Tongue (tissue), 2 donors: ENCODE measurements around the gene PTPRQ. TPM values are rescaled to one million over a fixed set of nuclear protein-coding genes. Genes with fewer than 3 reads are reported as not detected.
"Not testable (repeated sequence)": the region's sequence is repeated elsewhere in the genome, so short reads cannot be mapped to it uniquely, and the experiment has no call there.

Experiments
- DNase-seq: peaks from one replicate; pipeline ENCODE4 v3.0.0-alpha.2; 2015
- total RNA-seq: library from RNA; depleted of rRNA; stranded (reverse); fragments of >200 nt; gene quantifications from one replicate; pipeline ENCODE4 v1.2.3, GENCODE V29; 2014

Gene PTPRQ
- total RNA-seq, 1 donor from 2014 or later: 0.21 TPM

DNA sequence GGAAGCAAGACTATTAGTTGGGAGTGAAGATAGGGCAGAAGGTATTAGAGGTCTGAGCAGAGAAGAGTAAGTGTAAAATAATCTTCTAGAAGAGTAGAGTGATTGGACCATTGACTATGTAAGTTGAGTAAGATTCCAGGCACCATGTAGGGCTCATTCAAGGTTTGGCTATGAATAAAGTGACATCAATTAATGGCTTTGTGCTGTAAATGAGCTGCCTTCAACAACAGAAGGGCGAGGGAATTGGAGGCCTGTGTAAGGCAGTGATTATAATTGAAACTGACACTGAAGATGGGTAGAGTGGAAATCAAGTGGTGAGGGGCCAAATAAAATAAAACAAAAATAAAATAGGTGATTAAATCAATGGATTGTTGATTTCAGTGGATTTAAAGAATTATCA, 26.4 kb downstream of the PTPRQ start:
- no peak for DNase-seq

DNA sequence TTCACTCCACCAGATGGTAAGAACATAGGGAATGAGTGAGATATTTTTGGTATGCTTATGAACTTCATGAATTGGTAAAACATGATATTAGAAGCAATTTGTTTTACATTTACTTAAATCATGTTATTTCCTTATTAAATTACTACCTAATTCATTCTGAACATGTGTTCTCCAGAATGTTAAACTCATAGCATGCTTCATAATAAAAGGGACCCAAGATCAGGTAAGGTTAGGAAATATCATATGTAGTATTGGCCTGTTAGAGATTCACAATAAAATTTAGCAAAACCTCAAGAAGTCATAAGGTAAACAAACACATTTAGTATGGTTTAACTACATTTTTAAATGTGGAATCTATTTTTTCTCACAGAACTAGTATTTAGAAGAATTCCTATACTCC, 28.2 kb downstream of the PTPRQ start:
- no peak for DNase-seq

DNA sequence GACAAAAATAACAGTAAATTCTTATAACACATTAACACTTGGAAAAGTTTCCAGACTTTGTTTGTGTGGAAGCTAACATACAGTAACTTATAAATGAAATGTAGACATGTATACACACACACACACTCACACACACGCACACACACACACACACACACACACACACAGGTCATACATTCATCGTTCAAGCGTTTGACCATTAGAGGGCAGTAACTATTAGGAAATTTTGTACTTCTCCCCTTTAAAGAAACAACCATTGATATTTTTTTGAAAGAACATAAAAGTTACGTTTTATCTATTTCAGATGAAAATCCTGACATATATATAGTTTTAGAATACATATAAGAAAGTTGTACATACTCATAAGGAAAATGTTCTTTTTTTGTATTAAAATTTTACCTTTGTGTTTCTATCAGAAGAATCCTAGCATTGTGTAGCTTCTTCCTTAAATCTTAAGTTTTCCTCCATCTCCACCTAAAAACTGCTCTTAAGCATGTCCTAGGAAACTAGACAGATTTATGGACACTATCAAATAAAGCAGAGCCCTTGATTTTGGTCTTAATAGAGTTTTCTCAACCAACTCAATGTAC, 29.0 kb downstream of the PTPRQ start:
- DNase-seq: peak; percentile 74

DNA sequence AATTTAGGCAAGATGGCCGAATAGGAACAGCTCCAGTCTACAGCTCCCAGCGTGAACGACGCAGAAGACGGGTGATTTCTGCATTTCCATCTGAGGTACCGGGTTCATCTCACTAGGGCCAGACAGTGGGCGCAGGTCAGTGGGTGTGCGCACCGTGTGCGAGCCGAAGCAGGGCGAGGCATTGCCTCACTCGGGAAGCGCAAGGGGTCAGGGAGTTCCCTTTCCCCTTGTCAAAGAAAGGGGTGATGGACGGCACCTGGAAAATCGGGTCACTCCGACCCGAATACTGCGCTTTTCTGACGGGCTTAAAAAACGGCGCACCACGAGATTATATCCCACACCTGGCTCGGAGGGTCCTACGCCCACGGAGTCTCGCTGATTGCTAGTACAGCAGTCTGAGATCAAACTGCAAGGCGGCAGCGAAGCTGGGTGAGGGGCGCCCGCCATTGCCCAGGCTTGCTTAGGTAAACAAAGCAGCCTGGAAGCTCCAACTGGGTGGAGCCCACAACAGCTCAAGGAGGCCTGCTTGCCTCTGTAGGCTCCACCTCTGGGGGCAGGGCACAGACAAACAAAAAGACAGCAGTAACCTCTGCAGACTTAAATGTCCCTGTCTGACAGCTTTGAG, 33.6 kb downstream of the PTPRQ start:
- DNase-seq: not testable (repeated sequence)

DNA sequence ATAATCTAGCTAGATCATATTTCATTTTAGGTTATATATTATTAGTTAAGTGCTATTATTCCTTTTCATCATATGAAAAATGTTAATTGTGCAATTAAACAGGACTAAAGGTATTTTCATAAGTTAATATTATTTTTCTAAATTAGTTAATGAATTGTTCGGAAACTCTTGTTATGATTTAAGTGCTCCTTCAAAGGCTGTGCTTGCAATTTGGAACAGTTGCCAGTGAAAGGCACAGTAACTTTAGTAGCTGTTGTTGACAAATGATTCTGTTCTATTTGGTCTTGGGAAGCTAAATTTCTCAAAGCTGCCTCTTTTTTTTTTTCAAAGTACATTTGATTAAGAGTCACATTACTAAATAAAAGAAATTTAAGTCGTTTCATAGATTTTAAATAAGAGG, 40.7 kb downstream of the PTPRQ start:
- DNase-seq: no peak

DNA sequence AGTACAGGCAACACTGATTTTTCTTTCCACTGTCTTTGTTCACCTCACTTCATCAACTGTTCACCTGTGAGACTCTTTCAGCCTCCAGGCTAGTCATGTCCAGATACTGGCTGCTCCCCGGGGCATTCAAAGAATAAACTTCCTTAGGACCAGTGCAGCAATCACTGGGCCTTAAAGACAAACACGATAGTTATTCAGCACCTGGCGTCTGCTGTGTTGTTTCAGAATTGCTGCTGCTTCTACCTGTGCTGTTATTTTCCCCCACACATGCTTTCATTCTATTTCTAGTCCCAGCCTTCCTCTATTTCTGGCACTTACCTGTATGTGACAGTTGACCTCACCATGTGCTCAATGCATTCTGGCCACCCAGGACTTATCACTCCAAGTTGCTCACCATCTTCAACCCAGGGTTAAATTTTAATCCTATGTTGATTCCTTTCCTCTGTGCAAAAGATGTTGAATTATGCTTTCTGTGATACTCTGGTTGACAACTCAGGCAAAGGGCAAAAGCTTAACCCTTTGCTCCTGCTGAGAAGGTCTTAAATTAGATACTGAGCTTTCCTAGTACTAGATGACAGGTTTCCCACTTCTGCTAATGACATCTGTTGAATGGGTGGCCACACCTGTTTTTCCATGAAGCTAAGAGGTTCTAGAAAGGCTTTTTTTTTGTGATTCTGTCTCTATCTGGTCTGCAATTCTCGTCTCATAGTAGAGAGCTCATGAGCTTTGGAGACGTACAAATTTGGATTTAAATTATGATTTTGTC, 41.4 kb downstream of the PTPRQ start:
- no peak for DNase-seq

DNA sequence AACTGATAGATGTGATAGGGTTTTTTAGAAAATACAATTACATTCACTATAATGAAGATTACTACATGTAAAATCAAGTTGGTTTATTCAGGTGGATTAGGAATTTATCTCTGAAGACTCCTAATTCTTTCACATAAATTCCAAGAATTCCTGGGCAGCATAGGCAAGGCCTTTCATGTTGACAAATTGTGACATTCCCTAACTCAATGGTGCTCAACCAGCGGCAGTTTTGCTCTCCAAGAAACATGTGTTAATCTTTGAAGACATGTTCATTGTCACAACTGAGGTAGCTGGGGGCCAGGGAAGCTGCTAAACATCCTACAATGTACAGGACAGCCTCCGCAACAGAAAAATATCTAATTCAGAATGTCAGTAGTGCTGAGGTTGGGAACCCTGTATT, 46.3 kb downstream of the PTPRQ start:
- no peak for DNase-seq

DNA sequence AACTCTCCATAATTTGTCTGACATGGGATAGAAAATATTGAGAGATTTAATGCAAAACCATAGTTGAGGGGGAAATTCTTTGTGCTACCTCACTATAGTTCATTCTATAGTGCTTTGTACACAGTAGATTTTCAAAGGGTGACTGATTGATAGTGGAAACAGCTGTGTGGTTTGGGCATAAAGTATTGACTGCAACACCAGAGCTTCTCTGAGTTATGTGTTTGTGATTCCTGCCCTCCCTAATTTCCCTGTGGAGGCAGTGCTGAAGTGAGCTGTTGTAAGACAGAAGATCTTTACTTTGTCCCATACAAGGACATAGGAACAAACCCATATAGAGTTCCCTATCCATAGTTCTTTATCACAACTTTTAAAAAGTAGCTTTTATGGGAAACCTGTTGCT, 47.1 kb downstream of the PTPRQ start:
- peak; percentile 28 for DNase-seq

DNA sequence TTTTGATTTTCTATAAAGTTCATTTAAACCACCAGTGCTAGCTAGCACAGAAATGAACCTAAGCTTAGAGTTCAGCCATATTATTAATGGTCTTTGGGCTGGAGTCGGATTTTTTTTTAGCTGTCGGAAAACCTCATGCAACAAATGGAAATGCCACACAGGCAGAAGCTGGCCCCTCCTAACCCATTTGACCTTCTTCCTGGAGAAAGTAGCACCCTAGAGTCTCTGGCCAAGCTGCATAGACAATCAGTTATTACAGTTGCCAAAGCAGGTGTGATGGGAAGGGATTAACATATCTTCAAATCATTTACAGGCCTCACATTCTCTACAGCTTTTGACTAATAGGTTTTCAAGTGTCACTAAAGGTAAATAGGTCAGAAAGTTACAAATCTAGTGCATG, 49.4 kb downstream of the PTPRQ start:
- no peak for DNase-seq

DNA sequence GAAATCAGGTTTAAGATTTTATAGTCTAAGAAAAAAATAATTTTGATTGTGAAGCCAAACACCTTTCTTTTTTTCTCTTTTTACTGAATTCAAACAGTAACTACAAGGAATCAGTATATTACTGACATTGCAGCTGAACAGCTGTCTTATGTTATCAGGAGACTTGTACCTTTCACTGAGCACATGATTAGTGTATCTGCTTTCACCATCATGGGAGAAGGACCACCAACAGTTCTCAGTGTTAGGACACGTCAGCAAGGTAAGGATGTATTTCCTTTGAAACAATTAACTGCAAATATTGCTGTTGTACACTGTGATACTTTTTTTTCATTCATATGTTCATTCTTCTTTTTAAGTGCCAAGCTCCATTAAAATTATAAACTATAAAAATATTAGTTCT, 50.8 kb downstream of the PTPRQ start:
- DNase-seq: no peak

DNA sequence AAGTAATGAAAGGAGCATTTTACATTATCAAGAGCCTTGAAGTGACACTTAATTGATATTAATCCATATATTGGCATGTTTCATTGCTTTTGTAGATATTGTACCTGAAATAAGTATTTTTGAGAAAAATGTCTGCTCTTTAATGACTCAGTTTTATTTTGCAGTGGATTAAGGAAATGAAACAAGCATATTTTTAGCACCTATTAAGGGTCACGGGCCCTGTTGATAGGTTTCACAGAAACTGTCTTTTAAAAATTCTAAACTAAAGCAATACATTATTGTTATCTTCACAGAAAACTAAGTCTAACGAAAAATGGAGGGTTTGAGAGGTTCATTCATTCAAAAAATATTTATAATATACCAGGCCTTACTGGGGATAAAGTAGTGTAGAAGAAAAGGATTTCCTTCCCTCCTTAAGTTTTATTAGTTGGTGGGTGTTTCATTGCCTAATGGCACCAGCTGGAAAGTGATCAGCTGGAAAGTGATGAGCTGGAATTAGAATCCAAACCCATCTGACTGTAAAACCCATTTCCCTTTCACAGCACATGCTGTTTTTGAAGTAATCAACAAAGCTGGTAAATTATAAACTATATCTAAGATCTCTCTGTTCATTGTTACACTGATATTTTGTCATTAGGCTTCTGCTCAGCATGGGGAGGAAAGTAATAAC, 54.2 kb downstream of the PTPRQ start:
- no peak for DNase-seq

DNA sequence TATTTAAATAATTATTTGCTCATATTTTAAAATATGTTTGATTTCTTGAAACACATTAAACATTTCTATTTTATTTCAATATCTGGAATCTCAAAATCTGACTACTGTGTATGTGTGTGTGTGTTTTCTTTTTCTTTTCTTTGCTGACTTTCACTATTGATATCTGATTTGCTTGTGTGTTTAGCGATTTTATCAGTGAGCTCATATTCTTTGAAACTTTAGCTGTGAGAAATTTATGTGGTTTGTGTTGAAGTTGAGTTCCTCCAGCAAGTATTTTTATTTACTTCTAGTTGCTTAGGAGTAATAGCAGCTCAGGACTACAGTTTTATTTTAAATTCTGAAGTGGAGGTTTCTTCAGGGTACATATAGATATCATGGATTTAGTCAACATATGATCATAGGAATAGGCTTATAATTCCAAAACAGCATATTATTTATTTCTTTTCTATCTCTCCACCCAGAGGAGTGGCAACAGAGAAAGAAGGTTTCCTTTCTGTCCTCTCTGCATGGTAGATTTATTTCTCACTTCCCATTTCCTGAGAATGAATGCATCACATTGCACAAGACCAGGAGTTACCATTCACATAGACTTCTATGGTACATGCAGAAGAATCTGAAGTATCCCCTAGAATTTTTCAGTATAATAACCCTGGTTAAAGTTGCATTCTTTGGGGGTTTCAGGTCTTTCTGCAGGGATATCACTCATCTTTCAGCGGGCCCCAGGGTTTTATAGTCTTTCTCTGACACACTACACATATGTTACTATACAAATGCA, 60.5 kb downstream of the PTPRQ start:
- no peak for DNase-seq

DNA sequence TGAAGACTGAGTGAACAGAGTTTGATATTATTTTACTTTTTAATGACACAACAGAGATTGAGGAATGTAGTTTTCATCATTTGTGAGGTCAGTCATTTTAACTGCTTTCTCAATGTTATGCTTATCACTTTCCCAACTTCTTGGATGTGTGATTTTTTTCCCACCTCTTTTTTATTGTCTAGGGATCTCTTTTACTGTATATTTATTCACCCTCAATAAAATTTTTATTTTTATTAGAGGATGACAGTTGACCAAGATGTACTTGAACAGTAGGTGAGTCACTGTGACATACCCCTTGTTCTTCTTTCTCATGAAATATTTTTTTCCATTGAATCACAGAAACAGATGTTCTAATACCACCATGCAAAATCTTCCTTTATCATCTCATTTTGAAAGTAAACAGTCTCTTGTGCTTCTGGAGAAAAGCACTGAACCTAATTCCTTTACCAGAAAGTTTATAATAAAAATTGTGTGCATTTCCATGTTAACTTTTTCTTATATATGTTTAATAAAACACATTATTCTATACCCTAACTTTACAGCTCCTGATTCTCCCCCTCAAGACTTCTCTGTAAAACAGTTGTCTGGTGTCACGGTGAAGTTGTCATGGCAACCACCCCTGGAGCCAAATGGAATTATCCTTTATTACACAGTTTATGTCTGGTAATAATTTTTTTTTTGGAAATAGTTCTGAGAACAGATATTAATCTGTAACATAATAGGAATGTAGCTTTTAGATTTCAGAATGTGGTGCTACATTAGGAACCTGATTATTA, 65.9 kb downstream of the PTPRQ start:
- peak; percentile 92 for DNase-seq

DNA sequence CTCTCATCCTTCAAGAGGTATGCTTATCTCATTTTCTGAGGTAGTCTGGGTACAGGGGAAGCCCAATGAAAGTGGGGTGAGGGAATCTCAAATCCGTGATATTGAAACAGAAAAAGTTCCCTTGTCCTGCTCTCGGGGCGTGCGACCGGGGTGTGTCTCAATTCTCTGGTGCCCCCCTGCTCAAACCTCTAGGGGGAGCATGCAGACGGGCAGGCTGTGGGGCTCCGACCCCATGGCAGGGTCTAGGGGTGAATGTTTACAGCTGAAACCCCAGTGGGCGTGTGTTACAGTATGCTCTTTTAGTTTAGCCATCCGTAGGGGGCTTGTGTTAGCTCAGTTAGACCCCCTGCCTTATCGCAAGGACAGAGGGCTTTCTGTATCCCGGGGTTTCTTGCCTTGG, 68.7 kb downstream of the PTPRQ start:
- no peak for DNase-seq

DNA sequence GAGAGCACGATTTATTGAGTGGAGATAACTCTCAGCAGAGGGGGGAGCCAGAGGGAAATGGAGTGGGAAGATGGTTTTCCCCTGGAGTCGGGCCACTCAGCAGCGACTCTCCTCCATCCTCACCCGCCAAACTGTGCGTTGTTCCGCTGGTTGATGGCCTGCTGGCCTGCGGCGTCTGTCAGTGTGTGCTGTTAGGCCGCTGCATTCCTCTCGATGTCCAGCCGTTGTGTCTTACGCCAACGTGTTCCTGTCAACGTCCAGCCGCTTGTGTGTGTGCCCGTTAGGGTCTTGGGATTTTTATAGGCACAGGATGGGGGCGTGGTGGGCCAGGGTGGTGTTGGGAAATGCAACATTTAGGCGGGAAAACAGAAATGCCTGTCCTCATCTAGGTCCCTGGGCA, 69.2 kb downstream of the PTPRQ start:
- DNase-seq: no peak

DNA sequence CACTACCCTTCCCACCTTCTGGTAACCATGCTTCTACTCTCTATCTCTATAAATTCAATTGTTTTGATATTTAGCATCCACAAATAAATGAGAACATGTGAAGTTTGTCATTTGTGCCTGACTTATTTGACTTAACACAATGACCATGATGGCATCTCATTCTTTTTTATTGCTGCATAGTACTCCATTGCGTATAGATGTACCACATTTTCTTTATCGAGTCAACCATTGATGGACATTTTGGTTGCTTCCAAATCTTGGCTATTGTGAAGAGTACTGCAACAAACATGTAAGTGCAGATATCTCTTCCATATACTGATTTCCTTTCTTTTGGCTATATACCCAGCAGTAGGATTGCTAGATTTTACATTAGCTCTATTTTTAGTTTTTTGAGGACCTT, 73.6 kb downstream of the PTPRQ start:
- DNase-seq: no peak

DNA sequence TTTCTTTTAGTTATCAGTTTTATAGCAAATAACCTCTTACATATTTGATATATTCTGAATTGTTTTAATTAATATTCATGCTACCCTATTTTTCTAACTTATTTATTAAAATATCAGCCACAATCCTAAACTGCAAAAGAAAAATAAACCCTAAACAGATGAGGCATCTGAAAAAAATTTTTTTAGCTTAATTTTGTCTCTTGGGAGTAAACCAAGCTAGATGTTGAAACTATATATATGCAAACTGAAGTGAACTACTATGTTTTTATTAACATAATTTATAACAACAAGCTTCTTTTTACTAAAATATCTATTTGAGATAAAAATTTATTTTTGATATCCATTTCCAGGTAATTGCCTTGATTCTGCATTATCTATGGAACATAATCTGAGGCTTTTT, 87.6 kb downstream of the PTPRQ start:
- no peak for DNase-seq

DNA sequence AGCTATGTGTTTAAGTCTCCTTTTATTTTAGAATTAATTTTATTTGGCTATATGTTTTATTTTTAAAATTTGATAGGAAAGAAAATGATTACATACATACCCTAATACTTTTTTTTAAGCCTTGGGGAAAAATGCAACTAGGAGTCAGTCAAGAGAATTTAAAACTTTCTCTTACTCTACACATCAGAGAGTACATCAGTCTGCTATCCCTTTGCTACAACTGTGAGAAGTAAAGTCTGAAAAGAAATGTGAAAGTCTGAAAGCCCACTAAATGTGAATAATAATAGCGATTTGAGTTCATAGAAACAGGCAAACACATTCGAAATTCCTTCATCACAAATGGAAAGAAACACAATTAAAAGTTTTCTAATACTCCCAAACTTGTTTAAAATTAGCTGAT, 95.0 kb downstream of the PTPRQ start:
- no peak for DNase-seq

DNA sequence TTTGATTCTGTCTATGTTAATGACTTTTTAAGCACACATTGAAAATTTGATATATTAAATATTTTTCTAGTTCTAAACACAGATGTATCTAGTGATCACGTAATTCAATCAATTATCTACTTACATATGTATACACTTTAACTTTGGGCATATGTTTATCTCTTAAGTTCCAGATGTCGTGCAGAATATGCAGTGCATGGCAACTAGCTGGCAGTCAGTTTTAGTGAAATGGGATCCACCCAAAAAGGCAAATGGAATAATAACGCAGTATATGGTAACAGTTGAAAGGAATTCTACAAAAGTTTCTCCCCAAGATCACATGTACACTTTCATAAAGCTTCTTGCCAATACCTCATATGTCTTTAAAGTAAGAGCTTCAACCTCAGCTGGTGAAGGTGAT, 105.3 kb downstream of the PTPRQ start:
- no peak for DNase-seq

DNA sequence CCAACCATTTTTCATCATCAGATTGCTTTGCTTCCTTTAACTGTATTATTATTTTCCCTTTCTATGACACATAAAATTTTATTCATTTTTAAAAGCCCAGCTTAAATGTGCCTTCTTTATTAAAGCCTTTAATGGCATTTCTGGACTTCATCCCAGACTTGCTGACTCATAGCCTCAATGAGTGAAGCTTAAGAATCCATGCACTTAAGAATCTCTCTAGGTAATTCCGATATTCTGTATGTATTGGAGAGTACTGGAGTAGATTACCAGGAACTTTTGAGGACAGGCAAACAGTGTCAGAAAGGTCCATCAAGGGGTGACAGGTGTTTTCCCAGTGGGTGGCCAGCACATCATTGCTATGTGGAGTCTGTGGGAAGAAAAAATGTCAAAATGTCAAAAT, 107.9 kb downstream of the PTPRQ start:
- DNase-seq: peak; percentile 86

DNA sequence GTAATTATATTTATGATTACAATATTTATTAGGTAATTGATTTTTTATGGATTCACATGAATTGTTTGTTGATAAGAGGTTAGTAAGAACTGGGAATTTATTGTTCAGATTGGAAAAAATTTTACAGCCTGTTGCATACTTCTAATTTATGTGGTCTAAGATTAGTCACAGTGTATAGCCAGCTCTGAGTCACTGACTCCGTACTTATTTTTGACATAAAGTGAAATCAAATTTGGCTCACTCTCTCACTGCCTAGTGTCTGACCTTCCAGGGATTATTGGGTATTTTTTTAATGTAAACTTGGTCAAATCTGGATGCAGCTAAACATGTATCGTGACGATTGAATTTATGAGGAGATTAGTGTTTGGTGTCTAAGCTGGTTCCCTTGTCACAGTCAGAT, 109.3 kb downstream of the PTPRQ start:
- peak; percentile 78 for DNase-seq

DNA sequence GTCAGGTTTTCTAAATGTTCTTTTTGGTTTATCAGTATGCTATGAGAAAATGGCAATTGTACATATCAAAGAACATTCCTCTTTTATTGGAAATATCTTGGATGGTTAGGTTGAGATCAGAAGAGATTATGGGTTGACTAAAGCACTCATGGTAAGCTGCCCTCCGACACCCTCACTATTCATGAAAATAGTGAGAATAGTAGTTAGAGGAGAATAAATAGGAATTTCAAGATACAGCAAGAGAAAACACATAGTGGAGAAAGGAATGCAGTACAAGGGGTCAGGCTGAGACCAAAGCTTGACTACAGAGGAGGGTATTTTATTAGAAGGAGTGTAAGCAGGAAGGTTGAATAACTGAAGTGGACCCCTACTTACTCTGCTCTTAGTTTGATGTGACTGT, 112.5 kb downstream of the PTPRQ start:
- no peak for DNase-seq
